AG09319 (cell line): ENCODE measurements around the gene ZPBP2.

Experiments used
- DNase-seq: peaks from one replicate; pipeline ENCODE4 v3.0.0-alpha.2; 2010; ENCODE audit warnings: low read depth; ENCODE audit errors: extremely low read depth
- TF ChIP-seq, protein P1 (sequence below): IDR thresholded peaks from 2 replicates; pipeline ENCODE4 v1.5.1; 2011; ENCODE audit warnings: low read depth, mild to moderate bottlenecking, inconsistent platforms, low read length, moderate library complexity

Gene ZPBP2

GRCh38 chr17:39924691-39925055 lies 56.7 kb downstream of the ZPBP2 start:
- DNase-seq: no peak
- TF ChIP-seq, protein P1, sequence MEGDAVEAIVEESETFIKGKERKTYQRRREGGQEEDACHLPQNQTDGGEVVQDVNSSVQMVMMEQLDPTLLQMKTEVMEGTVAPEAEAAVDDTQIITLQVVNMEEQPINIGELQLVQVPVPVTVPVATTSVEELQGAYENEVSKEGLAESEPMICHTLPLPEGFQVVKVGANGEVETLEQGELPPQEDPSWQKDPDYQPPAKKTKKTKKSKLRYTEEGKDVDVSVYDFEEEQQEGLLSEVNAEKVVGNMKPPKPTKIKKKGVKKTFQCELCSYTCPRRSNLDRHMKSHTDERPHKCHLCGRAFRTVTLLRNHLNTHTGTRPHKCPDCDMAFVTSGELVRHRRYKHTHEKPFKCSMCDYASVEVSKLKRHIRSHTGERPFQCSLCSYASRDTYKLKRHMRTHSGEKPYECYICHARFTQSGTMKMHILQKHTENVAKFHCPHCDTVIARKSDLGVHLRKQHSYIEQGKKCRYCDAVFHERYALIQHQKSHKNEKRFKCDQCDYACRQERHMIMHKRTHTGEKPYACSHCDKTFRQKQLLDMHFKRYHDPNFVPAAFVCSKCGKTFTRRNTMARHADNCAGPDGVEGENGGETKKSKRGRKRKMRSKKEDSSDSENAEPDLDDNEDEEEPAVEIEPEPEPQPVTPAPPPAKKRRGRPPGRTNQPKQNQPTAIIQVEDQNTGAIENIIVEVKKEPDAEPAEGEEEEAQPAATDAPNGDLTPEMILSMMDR: no peak

GRCh38 chr17:39925282-39926134 lies 57.5 kb downstream of the ZPBP2 start:
- no peak for DNase-seq
- TF ChIP-seq, protein P1: no peak

DNA sequence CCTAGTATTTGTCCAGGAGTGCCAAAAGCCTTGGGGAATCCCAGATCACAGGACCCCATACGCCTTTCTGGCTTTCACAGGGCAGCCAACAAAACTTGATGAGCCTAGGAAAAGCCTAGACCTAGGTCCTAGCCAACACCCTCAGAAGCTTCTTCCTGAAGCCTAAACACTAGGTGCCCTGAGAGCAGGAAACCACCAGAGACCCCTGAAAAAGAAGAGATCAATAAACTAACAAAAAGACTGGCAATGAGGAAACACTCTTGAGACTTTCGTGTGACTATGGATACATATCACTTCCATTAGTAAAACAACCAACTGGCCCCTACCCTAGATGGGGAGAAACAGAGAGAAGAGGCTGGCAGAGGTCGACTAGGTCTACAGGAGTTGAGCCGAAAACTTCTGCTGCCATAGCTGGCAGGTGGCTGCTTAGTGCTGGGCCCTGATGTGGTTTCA lies 58.2 kb downstream of the ZPBP2 start:
- TF ChIP-seq, protein P1: no peak
- DNase-seq: no peak

DNA sequence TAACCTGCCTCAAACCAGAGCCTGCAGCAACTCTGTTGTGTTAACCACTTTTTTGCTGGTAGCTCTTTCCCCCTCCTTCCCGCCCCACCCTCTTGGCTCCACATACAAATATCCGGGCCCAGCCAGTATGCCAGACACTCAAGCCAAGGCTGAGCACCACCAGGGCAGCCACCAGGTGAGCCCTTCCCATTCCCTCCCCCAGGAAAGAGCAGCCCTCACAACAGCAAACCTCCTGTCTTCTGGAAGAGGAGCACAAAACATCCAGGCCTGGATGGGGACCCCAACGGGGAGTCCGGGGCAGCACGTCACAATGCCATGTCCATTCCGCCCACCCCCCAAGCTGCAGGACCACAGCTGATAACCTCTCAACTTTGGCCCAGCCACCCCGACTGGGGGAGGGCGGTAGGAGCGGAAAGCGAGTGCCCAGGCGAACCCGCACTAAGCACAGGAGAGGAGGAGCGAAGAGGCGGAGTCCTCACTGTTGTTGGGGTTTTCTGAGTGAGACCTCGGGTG lies 58.6 kb downstream of the ZPBP2 start:
- no peak for DNase-seq

More for the DNA sequence above, 58.6 kb downstream of the ZPBP2 start:
- TF ChIP-seq, protein P1: no peak; the same call in 1 of the 2 replicates
